Mesothelial cell of epicardium (in vitro differentiated cells): ENCODE measurements around the gene UBXN10. TPM values are rescaled to one million over a fixed set of nuclear protein-coding genes. Genes with fewer than 3 reads are reported as not detected.

Experiments
- DNase-seq, 2 experiments: peaks; one replicate each; pipeline ENCODE4 v3.0.0; 2021; ENCODE audit warnings: low spot score in 2 of 2; ENCODE audit not compliant: unreplicated experiment in 2 of 2
- H3K27ac Mint-ChIP-seq: 2 replicates; pipeline ENCODE4 v1.8.0; 2021; ENCODE audit warnings: mixed read lengths
- H3K27me3 Mint-ChIP-seq: 2 replicates; pipeline ENCODE4 v1.8.0; 2021; ENCODE audit warnings: low read depth, mixed read lengths
- H3K36me3 Mint-ChIP-seq: 2 replicates; pipeline ENCODE4 v1.8.0; 2021; ENCODE audit warnings: mixed read lengths
- H3K4me1 Mint-ChIP-seq: 2 replicates; pipeline ENCODE4 v1.8.0; 2021; ENCODE audit warnings: mixed read lengths
- H3K4me3 Mint-ChIP-seq: 2 replicates; pipeline ENCODE4 v1.8.0; 2021; ENCODE audit warnings: mild to moderate bottlenecking, moderate library complexity, mixed read lengths
- H3K9me3 Mint-ChIP-seq: 2 replicates; pipeline ENCODE4 v1.8.0; 2021; ENCODE audit warnings: mixed read lengths
- total RNA-seq: library from RNA; stranded (reverse); gene quantifications from 3 replicates; pipeline ENCODE4 v1.2.1, GENCODE V29; 2021
- TF ChIP-seq, protein P1 (sequence below): fragments of 200-600 bp; sonication (generic); IDR thresholded peaks from one replicate; pipeline ENCODE4 v1.5.0; 2021; ENCODE audit warnings: antibody characterized with exemption; ENCODE audit not compliant: unreplicated experiment

The UBXN10 gene
- total RNA-seq, 1 donor from 2014 or later: 2.3 TPM

DNA sequence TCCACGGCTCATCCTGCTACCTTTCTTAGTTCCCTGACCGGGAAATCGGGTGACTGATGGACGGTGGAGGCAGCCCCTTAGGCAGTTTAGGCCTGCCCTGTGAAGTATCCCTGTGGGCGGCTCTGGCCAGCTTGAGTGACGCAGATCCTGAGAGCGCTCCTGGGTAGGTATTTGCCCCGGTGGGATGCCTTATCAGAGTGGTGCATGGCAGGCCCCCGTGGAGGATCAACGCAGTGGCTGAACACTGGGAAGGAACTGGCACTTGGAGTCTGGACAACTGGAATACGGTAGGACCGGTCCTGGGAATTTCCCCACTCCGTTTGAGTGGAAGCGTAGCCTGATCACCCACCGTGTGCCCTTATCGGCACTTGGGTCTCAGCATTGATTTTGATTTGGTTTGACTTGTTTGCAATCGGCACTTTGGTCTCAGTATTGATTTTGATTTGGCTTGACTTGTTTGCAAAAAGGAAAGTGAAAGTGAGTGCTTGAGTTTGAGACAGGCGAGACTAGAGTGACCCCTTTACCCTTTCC, 31.5 kb upstream of the UBXN10 start:
- no peak overlapping the region for H3K4me3 Mint-ChIP-seq
- no peaks in the 10 kb centered on the region for H3K36me3 Mint-ChIP-seq
- no peak overlapping the region for H3K27ac Mint-ChIP-seq
- no peak for DNase-seq
- H3K4me1 Mint-ChIP-seq: peaks cover 16% of the 10 kb centered on the region
- H3K9me3 Mint-ChIP-seq: peaks cover 16% of the 10 kb centered on the region
- TF ChIP-seq, protein P1, sequence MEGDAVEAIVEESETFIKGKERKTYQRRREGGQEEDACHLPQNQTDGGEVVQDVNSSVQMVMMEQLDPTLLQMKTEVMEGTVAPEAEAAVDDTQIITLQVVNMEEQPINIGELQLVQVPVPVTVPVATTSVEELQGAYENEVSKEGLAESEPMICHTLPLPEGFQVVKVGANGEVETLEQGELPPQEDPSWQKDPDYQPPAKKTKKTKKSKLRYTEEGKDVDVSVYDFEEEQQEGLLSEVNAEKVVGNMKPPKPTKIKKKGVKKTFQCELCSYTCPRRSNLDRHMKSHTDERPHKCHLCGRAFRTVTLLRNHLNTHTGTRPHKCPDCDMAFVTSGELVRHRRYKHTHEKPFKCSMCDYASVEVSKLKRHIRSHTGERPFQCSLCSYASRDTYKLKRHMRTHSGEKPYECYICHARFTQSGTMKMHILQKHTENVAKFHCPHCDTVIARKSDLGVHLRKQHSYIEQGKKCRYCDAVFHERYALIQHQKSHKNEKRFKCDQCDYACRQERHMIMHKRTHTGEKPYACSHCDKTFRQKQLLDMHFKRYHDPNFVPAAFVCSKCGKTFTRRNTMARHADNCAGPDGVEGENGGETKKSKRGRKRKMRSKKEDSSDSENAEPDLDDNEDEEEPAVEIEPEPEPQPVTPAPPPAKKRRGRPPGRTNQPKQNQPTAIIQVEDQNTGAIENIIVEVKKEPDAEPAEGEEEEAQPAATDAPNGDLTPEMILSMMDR: no peak
- no peaks in the 10 kb centered on the region for H3K27me3 Mint-ChIP-seq

DNA sequence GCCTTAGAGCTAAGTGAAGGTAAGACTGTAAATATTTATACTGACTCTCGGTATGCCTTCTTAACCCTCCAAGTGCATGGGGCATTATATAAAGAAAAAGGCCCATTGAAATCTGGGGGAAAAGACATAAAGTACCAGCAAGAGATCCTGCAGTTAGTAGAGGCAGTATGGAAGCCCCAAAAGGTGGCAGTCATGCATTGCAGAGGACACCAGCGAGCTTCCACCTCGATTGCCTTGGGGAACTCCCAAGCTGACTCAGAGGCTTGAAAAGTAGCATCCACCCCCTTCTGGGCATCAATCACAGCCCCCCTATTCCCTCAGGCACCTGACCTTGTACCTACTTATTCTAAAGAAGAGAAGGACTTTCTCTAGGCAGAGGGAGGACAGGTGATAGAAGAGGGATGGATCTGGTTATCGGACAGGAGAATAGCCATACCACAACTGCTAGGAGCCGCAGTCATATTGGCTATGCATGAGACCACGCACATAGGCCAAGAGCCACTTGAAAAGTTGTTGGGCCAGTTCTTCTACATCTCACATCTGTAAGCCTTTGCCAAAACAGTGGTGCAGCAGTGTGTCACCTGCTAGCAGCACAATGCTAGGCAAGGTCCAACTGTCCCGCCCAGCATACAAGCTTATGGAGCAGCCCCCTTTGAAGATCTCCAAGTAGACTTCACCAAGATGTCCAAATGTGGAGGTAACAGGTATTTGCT, 27.4 kb upstream of the UBXN10 start:
- DNase-seq: no peak
- Mint-ChIP-seq H3K27me3 (no peaks in the 10 kb centered on the region), H3K4me3 (no peak overlapping the region), H3K27ac (no peak overlapping the region), H3K4me1 (peaks cover 5% of the 10 kb centered on the region), H3K9me3 (peaks cover 31% of the 10 kb centered on the region), H3K36me3 (peaks cover 2% of the 10 kb centered on the region)
- TF ChIP-seq, protein P1: no peak

DNA sequence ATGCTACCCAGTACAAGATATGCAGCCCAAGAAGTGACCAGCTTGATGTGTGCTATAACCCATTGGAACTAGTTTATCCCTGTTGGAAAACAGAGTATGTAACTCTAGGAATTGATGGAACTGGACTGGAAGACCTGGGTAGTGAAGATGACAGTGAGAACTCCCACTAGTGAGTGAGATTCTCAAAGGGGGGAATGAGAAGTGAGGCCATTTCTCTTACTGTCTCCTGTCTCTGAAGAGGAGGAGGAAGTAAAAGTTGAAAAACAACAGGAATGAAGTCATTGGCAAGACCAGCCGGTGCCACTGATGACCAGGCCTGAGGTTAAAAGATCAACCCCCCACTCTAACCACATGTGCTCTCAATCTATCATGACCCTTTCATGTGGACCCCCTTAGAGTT, 25.9 kb upstream of the UBXN10 start:
- no peak for DNase-seq
- Mint-ChIP-seq H3K27me3 (peaks cover under 1% of the 10 kb centered on the region), H3K4me1 (no peaks in the 10 kb centered on the region), H3K4me3 (no peak overlapping the region), H3K27ac (no peak overlapping the region), H3K9me3 (peaks cover 37% of the 10 kb centered on the region), H3K36me3 (peaks cover 2% of the 10 kb centered on the region)
- TF ChIP-seq, protein P1: no peak

DNA sequence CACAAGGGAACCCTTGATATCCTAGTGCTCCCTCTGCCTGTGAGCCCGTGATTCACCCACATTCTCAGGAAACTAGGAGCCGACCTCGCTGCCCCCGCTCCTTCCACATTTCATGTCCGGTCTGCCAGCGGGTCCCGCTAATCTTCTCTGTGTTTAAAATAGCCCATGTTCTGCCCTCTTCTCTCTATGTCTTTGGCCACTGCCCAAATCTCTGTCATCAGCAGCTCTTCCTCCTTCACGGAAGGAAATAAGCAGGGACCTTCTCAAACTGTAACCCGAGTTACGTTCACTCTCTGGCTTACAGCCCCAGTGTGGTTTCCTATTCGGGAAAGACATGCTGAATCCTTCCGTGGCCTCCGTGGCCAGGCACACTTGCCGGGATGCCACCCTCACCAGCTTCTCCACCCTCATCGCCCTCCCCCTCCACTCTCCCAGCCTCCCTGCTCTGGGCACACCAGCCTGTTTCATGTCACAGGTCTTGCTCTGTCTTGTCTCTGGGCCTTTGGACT, 21.1 kb upstream of the UBXN10 start:
- TF ChIP-seq, protein P1: no peak
- DNase-seq: no peak
- Mint-ChIP-seq H3K36me3 (peaks cover 2% of the 10 kb centered on the region), H3K4me3 (no peak overlapping the region), H3K27me3 (peaks cover 13% of the 10 kb centered on the region), H3K9me3 (peaks cover 24% of the 10 kb centered on the region), H3K4me1 (peaks cover 10% of the 10 kb centered on the region), H3K27ac (no peak overlapping the region)

DNA sequence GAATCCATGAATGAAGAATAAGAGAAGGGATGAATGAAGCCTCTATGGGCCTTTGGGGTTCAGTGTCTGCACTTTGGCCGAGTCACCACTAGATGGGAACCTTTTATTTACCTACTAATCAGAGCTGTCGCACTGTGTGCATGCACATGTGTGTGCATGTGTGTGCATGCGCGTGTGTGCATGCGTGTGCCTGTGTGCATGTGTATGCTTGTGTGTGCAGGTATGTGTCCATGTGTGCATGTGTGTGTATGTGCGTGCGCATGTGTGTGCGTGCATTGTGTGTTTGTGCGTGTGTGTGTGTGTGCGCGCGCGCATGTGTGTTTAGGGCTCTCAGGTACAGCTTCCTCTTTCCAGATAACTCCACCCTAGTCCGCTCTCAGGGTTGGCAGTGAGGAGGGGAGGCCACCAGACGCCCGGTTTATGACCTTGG, 20.4 kb upstream of the UBXN10 start:
- Mint-ChIP-seq H3K27ac (no peak overlapping the region), H3K9me3 (peaks cover 21% of the 10 kb centered on the region), H3K4me3 (no peak overlapping the region), H3K36me3 (no peaks in the 10 kb centered on the region), H3K4me1 (peaks cover 10% of the 10 kb centered on the region), H3K27me3 (peaks cover 13% of the 10 kb centered on the region)
- TF ChIP-seq, protein P1: no peak
- no peak for DNase-seq
